GM21619 (cell line): ENCODE measurements around the gene MAP2K5.

Source experiments
- ATAC-seq: cut with Tn5 transposase; IDR thresholded peaks from one replicate; pipeline ENCODE4 v1.9.1; 2021; ENCODE audit not compliant: unreplicated experiment

Gene MAP2K5

DNA sequence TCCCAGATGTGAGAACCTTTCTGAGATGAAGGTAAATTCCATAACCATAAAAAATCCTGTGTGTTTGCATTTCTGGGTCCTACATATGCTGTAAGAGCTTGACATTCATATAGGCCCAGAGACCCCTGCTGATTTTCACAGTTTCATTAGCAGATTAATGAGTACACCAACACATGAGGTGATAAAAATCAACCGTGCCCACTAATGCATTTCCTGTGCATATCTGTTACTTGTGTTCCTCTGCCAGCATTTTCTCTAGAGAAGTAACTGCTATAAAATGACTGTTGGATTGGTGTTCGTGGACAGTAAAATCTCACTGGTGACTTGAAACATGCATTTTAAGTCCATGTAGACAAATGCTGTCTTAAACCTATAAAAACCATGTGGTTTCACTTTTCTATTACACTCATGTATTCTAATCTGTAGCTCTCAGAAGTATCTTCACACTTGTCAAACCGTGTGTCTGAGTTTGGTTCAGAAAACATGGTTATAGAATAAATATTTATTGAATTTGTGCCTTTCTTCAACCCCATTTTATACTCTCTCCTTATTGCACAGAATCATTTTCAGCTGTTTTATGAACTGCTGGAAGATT, 14.6 kb downstream of the MAP2K5 start:
- ATAC-seq = no peak

- ATAC-seq = no peak
These were observed 16.0 kb downstream of the MAP2K5 start for GRCh38 chr15:67558502-67558901.

DNA sequence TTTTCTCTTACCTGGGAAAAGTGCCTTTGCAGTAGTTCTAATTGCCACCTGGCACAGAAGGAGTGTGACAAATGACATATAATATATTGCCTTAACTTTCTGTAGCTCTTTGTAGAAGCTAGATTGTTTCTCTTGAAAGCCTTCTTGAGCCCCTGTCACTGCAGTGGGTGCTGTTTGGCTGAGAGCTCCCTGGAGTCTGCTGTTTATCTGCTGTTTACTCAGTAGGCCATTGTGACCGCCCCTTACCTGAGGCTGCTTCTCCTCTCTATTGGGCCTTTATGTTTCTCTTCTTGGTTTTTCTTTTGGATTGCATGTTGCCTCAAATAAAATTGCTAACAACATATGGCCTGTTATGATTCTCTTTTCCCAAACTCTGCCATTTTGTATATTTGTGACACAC, 16.7 kb downstream of the MAP2K5 start:
- ATAC-seq = no peak

GRCh38 chr15:67559576-67559975, 17.1 kb downstream of the MAP2K5 start:
- ATAC-seq = no peak

- no peak for ATAC-seq
These were observed 17.8 kb downstream of the MAP2K5 start for GRCh38 chr15:67560320-67560719.

- no peak for ATAC-seq
These were observed 20.6 kb downstream of the MAP2K5 start for GRCh38 chr15:67563092-67563491.

DNA sequence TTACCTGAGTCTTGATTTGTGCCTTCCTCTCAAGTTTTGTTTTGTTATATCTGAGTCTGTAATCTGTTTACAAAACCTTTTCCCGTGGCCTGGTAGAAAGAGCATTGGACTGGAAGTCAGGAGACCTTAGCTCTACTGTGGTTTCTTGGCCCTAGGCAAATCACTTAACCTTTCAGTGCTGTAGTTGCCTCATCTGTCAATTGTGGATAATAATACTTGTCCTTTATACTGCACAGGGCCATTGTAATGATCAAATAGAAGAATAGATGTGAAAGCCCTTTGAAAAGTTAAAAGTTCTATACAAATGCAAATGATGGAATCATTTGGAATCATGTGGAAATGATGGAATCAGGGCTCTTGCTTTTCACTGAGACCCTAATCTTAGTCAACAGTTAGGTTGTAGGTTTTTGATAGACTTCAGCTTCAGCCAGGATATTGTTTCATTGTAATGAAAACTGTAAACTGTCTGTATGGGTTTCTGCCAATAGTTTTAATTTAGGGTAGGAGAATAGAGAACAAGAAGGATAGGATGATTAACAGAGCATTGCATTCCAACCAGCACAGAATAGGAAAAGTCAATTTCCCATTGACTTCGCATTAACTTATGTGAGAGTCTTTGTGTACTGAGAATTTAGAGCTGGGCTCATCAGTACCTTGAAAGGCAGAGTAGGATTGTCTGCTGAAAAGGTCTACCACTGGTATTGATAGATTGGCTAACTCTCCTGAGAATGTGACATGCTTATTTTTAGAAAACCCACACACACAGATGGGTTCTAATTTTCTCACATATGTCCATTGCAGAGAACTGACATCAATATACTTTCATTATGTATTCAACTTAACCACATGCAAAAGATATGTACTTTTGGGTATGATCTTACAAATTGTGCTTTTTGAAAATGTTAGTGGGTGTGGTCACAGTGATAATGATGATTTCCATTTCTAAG, 21.8 kb downstream of the MAP2K5 start:
- ATAC-seq = peak; percentile 91

GRCh38 chr15:67564968-67565345, 22.5 kb downstream of the MAP2K5 start:
- ATAC-seq = peak; percentile 25

- ATAC-seq = no peak
These were observed 27.2 kb downstream of the MAP2K5 start for GRCh38 chr15:67569668-67570067.

DNA sequence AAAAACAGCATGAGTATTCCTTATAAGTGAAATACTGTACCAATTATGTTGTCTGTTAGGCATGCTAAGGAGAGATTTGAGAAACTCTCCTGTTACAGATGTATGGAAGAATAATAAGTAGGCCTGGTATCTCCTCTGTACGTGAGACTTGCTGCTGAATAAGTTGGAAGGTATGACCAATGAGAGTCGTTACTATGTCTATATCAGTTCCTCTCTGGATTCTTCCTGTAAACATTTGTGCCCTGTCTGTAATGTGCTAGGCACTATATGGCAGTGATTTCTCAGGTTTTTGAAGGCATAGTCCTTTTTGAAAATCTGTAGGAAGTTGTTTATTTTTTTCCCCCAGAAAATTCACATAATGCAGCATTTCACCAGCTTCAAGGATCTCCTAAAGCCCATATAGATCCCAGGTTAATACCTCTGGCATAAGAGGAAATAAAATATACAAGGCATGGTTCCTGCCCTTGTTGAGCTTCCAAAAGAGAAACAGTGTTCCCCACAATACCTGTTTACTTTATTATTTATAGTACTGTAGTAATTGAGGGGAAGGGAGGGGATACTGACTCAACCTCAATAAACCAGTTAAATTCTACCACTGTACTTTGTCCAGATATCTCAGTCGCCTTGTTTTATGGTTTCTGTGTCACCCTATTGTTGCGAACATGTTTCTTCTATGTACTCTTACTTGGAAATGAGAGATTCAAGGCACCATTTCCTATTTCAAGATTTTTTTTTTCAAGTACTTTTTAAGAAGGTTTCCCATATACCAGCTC, 28.6 kb downstream of the MAP2K5 start:
- no peak for ATAC-seq

DNA sequence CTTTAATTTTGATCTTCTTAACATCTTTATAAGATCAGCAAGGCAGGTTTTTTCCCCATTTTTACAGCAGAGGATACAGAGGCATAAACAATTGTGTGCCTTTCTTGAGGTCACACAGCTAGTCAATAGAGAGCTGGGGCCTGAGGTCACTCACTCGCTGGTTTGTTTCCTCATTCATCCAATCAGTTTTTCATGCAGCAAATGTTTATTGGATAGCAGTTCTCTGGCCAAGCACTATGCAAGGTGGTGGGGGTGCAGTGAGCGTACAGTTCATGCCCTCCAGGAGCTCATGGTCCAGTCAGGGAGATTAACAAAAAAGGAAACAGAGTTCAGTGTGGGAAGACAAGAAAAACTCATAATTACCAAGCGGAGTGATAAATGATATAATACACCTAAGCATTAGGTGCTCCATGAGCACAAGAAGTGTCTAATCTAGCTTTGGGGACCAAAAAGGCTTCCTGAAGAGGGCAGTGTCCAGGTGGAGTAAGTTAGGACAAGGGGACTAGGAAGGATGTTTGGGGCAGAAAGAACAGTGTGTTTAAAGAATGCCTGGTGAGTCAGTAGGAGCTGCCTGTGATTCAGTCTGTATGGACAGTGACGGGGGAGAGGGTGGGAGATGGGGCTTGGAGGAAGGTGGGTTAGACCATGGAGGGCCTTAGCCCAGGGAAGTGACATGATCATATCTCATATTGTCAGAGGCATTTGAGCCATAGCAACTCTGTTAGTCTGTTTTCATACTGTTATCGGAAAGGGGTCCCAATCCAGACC, 29.3 kb downstream of the MAP2K5 start:
- no peak for ATAC-seq

DNA sequence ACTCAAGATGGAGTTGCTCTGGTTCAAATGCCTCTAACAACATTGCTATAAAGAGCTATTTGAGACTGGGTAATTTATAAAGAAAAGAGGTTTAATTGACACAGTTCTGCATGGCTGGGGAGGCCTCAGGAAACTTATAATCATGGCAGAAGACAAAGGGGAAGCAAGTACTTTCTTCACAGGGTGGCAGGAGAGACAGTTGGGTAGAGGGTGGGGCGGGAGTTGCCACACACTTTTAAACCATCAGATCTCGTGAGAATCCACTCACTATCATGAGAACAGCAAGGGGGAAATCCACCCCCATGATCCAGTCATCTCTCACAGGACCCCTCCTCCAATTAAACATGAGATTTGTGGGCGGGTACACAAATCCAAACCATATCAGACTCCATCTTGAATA, 30.7 kb downstream of the MAP2K5 start:
- ATAC-seq = no peak

- ATAC-seq = no peak
These were observed 32.6 kb downstream of the MAP2K5 start for GRCh38 chr15:67575039-67575502.

GRCh38 chr15:67578020-67578600, 35.6 kb downstream of the MAP2K5 start:
- no peak for ATAC-seq

- no peak for ATAC-seq
These were observed 36.7 kb downstream of the MAP2K5 start for GRCh38 chr15:67579164-67579563.

GRCh38 chr15:67579967-67580366, 37.5 kb downstream of the MAP2K5 start:
- no peak for ATAC-seq

- ATAC-seq = no peak
These were observed 41.7 kb downstream of the MAP2K5 start for GRCh38 chr15:67584157-67584556.

DNA sequence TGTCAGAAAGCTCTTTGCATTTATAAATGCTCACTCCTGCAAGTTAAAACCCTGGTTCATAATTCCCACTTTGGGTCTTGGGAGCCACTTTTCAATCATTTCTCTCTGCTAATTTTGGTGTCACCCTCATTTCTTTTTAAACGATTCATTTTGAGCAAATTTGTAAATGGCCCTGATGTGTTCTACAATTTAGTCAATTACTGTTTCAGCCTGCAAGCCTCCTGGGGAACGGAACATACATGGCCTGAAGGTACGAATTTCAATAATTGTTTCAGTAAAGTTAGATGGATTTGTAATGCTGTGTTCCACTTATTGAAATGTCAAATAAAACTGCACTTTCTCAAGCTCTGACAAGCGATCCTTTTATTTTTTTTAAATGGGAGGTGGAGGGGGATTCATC, 43.2 kb downstream of the MAP2K5 start:
- ATAC-seq = no peak

DNA sequence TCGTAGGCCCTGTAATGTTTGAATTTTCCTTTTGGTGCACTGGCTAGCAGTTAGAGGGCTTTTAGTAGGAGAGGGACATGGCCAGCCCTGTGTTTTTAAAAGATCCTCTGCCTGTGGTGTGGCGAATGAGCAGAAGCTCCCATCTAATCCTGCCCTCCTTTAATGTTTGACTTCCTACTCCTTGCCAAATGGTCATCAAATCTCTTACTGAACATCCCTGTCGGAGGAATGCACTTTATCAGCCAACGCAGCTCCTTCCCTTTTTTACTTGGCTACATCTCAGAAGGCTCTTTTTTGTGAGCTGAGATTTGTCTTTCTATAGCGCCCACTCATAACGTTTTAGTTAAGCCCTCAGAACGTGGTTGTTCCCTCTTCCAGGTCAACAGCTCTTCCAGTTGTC, 44.8 kb downstream of the MAP2K5 start:
- no peak for ATAC-seq

GRCh38 chr15:67587754-67588153, 45.3 kb downstream of the MAP2K5 start:
- ATAC-seq = no peak
